GM18517 (cell line): ENCODE results near the gene TSPAN14.
"Not testable (repeated sequence)": the region's sequence is repeated elsewhere in the genome, so short reads cannot be mapped to it uniquely, and the experiment has no call there.

Source experiments
- ATAC-seq: cut with Tn5 transposase; IDR thresholded peaks from one replicate; pipeline ENCODE4 v1.9.1; 2021; ENCODE audit warnings: mild to moderate bottlenecking, moderate library complexity; ENCODE audit not compliant: unreplicated experiment

Gene TSPAN14

DNA sequence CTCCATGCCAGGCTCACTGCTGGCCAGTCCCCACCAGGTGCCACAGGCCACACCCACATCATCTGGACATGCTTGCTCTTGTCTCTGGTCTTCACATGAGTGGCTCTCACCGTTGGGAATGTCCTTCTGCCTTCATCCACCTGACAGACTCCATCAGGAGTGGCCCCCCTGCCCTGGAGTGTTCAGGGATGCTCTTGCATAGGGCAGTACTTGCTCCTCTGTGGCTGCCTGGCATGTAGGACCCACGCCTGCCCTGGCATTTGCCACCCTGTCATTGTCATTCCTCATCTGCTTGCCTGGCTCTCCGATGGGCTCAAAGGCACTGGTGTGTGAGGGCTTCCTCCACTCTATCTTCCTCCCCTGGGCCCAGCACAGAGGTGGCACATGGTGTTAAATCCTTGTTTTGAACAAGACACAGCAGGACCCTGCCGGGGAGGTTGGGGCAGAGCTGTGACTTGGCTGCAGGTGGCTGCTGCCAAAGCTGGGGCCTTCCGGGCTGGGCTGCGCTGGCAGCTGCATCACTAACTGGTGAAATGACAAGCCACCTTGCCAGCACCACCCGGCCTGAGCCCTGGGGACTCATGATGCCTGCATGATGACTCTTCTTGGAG lies 85.4 kb downstream of the TSPAN14 start:
- no peak for ATAC-seq

DNA sequence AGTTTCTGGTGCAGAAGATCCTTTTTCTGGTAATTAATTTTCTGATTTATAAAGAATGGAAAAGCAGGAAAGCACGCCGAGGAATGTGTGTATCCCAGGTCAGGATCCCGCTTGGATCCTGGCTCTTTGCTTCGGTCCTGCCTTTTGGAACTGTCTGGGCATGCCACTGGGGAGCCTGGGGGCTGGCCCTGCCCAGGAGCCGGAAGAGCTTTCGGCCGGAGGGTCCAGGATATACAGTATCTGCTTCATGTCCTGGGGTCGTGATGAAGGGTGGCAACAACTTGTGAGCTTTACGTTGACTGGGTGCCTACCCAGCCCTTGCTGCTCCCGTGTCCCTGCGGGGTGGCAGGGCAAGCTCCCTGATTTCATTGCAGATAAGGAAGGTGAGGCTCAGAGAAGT lies 86.0 kb downstream of the TSPAN14 start:
- no peak for ATAC-seq

DNA sequence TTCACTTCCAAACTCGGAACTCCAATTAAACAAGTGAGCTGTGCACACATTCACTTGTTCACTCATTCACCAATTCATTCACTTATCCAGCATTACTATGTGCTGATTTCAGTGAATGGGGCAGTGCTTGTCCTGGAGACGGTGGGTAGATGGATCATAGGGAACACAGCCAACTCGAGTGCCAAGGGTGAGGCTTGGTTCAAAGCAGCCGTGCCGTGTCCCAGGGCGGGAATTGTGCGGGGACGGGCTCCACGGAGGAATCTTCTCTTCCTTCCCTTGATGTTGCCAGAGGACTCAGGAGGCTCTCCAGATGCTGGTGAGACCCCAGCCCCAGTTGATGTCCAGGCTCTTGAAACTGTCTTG lies 86.5 kb downstream of the TSPAN14 start:
- no peak for ATAC-seq

DNA sequence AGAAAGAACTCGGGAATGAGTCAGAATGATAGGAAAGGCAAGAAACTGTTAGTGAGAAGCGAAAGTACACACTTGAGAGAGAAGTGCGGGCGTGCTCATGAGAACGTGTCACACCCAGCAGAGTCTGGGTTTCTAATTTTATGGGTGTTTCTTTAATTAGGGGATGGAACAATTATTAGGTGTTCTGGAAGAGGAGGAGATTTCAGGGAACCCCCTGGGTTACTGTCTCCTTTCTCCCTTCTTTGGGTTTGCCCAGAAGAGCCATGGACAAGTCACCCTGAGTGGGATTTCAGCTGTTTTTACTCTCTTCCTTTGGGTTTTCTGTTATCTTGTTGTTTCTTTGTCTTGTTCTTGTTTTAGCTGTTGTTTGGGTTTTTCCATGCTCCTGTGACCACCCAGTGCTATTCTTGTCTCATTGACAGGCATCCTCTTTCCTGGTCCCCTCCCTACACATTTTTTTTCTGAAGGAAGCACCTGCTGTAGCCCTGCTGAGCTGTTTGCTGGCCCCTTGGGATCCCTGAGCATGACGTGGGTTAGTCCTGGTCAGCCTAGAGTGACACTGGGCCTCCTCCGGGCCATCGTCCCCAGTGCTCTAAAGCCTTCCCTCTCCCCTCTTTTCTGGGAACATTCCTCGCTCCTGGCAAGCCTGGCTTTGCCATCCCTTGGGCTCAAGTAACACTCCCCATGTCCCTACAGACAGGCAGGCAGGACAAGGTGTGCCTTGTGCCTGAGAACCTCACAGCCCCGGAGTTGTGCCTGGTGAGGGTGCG lies 87.1 kb downstream of the TSPAN14 start:
- peak; percentile 72 for ATAC-seq

DNA sequence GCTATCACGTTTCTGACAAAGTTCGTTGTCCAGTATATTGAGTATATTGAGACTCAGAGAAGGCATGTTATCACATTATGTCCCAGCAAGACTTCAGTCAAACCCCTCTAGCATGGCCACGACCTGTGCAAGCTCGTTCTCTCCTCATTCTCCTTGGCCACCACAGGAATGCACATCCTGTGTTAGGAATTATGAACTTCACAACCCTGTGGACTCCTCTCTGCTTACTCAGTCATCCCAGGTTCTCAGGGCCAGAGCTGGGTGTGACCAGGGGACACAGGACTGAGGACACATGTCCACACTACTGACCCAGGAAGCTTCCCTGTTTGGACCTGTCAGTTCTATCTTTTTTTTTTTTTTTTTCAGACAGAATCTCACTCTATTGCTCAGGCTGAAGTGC lies 87.9 kb downstream of the TSPAN14 start:
- ATAC-seq, result no peak

DNA sequence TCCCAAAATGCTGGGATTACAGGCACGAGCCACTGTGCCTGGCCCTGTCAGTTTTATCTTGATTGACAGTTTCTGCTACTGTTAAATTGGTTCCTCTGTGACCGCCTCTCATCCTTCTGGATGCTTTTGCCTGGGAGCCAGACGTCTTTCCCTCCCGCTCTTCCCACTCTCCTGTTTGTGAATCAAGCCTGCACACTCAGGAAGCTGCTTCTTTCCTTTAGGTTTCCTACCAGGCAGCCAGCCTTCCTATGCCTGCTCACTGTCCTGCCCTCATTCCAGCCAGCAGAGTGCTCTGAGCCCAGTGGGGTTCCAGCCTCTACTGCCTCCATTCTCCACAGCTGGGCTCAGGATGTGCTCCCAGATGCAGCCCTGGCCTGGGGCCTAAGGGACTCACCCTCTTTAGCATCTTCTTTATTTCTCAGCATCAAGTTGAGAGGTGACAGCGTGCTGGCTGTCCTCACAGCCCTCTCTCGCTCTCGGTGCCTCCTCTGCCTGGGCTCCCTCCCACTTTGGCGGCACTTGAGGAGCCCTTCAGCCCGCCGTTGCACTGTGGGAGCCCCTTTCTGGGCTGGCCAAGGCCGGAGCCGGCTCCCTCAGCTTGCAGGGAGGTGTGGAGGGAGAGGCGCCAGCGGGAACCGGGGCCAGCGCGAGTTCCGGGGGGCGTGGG lies 88.7 kb downstream of the TSPAN14 start:
- no peak for ATAC-seq

DNA sequence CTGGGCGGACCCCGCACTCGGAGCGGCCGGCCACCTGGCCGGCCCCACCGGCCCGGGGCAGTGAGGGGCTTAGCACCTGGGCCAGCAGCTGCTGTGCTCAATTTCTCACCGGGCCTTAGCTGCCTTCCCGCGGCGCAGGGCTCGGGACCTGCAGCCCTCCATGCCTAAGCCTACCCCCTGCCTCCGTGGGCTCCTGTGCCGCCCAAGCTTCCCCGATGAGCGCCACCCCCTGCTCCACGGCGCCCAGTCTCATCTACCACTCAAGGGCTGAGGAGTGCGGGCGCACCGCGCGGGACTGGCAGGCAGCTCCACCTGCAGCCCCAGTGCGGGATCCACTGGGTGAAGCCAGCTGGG lies 89.2 kb downstream of the TSPAN14 start:
- ATAC-seq, result not testable (repeated sequence)

DNA sequence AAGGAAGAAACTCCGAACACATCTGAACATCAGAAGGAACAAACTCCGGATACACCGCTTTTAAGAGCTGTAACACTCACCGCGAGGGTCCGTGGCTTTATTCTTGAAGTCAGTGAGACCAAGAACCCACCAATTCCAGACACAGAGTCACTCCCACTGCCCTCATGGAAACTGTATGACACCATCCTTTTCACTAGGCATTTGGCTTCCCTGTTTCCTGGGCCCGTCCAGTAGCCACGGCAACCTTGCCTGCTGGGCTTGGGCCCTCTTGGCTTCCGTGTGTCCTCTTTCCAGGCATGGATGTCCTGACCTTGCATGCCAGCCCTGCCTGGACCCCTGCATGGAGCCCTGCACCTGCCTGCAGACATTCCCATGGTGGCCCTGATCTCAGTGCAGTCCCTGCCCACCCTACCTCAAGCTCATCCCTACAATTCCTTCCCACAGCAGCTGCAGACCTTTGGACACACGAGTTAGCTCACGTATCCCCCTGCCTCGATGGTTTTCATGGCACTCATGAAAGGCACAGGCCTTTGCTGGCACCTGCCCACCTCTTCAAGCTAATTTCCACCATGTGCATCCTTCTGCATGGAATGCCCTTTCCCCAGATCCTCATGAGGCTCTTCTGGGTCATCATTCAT lies 90.3 kb downstream of the TSPAN14 start:
- no peak for ATAC-seq

DNA sequence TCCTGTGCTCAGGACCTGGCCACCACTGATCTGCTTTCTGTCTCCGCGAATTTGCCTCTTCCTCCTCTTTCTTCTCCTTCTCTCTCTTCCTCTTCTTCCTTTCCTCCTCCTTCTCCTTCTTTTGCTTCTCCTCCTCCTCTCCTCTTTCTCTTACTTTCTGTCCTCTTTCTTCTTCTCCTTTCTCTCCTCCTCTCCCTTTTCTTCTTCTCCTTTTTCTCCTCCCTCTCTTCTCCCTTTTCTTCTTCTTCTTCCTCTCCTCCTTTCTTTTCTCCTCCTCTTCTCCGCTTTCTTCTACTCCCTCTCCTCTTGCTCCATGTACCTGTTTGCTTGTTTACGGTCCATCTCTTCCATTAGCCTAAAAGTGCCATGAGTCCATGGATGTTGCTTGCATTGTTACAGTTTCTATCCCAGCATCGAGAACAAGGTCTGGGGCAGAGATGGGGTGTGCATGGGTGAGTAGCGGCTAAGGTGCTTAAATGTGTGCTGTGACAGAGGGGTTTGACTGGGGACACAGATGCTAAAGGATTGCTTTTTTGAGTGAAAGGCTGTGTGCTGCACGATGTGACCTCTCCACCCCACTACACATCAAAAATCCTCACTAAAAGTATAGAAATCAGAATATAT lies 91.3 kb downstream of the TSPAN14 start:
- no peak for ATAC-seq

DNA sequence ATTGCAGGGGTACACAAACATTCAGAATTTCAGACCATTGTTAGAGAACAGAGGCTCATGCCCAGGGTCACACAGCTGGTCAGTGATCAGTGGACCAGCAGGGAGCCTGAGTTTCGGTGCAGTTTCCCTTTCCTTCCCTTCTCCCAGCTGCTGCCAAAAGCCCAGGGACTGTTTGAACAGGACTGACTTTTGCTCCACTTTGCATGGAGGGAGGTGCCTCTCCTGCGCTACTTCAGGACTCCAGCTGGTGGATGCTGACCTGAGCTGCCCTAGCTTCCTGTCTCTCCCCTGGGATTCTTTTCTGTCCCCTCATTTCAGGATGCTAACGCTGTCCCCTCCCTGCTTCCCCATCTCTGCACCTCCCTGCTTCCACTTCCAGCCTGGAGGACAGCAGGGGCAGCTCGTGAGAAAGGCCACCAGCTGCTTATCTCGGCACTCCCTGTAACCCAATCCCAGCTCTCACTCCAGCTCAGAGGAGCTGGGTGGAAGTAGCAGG lies 98.1 kb downstream of the TSPAN14 start:
- no peak for ATAC-seq

DNA sequence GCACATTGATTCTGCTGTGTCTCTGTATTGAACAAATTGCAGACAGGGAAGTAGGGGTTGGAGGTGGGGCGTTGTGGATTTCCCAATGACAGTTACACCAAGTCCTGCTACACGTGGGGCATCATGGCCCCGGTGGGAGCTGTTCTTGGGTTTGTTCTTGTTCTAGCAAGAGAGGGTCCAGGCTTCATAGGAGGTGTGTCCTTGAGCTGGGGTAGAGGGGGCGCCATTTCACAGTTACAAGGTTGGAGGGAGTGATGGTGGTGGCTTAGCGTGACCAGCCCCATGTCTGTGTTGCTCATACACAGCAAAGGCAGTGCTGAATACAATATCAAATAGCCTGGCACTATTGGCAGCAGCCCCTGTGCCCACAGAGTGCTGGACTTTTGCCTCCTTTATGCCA lies 99.3 kb downstream of the TSPAN14 start:
- ATAC-seq, result no peak

DNA sequence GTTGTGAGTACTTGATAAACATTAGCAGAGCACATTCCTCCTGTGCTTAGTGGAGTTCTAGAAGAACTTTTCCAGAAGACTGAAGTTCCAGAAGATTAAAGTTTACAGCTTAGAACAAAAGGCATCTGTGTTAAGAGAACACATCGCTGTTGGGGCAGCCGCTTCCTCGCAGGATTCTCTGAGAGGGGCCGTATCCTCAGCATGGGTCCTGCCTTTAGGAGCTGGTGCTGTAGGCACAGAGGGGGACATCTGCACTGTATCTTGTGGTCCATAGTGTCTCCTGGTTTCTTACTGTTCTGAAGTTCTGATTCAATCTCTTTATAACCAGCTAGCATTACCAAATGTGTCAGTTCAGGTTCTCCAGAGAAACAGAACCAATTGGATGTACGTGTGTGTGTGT lies 99.9 kb downstream of the TSPAN14 start:
- ATAC-seq, result no peak

DNA sequence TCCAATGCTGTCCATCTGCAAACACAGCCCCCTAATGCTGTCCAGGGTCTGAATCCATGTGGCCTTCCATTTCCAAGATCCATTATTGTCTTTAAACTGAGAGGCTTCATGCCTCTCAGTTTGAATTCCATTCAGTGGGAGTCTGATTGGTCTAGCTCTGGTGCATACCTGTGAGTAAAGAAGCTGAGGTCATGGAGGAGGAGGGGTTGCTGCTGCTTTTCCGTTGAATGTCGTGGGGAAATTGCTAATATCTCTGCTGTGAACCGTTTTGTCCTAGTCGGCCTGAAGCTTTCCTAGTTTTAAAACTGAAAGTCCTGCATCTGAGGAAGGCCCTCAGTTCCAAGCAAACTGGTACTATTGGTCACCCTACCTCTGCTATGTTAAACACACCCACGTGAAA lies 101.3 kb downstream of the TSPAN14 start:
- no peak for ATAC-seq

DNA sequence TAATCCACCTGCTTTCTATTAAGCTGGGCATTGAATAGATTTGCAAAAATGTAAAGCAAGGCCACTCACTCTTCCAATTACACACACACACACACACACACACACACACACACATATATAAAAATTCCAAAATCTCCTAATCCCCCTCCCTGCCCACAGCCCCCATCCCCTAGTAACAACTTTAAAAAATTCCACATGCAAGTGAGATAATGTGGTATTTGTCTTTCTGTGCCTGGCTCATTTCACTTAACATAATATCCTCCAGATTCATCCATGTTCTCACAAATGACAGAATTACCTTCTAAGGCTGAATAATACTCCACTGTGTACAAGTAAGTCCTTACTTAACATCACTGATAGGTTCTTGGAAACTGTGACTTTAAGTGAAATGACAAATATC lies 107.8 kb downstream of the TSPAN14 start:
- no peak for ATAC-seq

DNA sequence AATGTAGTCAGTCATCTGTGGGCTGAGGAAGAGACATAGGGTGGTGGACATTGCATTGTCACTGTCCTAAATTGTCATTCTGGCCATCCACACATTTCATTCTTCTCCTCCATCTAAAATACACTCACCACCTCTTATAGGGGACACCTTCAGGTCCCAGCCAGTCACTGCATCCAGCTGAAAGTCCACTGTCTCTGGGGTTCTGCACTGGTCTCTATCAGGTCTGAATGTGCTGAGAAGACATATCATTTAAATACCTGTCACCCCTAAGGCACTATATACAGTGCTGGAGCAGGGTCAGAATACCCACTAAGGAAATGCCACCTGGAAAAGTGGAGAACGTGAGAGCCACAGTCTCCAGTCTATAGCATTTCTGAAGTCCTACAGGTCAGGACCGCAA lies 113.2 kb downstream of the TSPAN14 start:
- no peak for ATAC-seq

DNA sequence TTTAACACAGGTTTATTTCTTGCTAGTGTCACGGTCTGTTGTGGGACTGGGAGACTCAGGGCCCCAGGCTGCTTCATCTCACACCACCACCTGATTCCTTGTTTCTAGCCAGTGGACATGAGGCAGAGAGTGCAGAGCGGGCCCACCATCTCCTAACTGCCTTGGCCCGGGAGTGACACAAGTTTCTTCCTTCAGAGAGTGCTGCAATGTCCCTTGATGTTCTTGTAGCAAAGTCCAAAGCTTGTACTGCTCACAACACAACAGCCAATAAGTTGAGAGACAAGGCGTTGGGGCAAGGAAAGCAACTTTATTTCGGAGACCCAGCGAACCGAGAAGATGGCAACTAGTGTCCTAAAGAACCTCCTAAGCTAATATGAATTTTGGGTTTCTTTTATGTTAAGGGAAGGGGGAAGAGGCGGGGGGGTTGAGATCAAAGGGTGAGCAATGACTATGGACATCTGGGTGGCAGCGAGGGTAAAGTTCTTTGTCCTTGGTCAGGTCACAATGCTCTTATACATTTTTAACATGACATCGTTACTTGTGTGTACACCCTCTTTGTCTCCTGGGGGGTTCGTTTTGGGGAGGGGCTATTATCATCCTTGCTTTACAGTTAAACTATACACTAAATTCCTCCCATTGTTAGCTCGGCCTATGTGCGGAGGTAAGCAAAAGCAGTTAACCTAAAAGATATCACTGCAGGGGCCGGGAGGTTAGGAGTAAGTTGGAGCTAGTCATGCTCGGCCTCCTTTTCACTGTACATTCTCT lies 115.2 kb downstream of the TSPAN14 start:
- ATAC-seq, result no peak

DNA sequence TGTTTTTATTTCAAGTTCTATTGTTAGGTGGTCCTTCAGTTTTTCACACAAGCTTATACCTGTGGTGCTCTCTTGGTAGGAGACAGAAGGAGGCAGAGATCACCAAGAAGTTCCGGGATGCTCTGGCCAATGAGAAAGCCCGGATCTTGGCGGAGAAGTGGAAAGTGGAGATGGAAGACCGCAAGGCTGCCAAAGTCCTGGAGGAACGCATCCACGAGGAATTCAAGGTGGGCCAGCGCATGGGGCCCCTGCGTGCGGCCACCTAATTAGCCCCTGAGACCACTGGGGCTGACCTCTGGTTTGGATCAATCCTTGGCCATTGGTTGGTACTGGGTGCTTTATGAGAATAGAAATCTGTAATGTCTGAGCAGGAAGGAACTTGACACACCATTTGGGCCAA lies 117.2 kb downstream of the TSPAN14 start:
- no peak for ATAC-seq

DNA sequence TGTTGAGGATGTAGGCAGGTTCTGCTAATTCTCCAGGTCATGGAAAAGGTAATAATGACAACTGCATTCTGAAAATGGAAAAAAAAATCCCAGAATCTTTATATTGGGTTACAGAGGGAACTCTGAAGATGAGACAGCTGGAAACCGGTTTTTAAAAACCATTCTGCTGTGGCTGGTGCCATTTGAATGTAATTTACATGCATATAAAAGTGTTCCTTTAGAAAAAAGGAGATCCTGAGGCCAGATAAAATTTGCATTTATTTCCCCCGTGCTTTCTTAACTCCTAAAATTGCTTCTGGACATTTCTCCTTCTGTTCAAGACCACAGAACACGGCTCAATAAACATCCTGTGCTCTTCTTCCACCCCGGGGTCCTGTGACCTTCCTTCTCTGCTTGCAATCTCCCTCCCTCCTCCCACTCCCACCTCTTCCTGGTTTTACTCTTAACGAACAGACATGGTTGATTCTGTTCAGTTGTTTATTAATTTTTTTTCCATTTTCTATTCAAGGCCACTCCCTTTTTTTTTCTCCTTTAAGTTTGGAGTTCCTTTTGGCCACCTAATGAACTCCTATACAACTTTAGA lies 125.2 kb downstream of the TSPAN14 start:
- no peak for ATAC-seq

DNA sequence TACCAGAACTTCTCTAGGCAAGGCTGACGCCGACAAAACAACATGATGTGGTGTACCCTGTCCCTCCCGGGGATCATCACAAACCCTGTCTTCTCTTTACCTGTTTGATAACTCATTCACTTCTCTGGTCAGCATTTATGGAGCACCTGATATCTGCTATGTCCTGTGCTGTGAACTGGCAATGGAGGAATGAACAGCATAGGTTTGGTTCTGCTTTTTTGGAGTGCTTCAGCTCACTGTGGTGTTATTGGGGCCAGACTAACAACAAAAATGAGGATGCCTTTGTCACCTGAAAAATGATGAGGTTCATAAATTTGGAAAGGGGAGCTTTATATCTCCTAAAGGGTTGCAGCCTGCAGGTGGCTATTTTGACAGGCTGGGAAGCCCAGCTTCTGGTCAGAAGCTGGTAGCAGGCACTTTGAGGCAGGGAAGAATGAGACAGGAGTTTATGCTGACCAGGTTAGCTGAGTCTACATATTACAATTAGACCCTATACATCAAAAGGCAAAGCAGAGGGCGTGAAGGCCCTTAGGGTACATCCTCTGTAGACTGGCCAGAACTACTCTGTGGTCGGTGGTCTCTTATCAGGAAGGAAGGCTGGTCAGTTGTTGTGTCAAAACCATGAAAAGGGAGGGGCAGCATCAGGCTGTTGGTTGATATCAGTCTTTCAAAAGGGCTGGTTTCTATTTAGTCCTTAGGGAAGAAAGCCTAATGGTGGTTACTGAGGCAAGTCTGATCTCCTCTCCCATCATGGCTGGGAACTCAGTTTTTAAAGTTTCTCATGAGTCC lies 125.9 kb downstream of the TSPAN14 start:
- ATAC-seq, result no peak
